Chondrocyte (in vitro differentiated cells): ENCODE measurements around the gene REC114. TPM values are rescaled to one million over a fixed set of nuclear protein-coding genes. Genes with fewer than 3 reads are reported as not detected.
"Not testable (repeated sequence)": the region's sequence is repeated elsewhere in the genome, so short reads cannot be mapped to it uniquely, and the experiment has no call there.

ENCODE experiments used
- DNase-seq: peaks from one replicate; pipeline ENCODE4 v3.0.0; 2021; ENCODE audit warnings: mixed read lengths, low spot score
- H3K27ac Mint-ChIP-seq: one replicate; pipeline ENCODE4 v1.8.0; 2021; ENCODE audit warnings: mild to moderate bottlenecking, moderate library complexity, mixed read lengths; ENCODE audit not compliant: unreplicated experiment
- H3K27me3 Mint-ChIP-seq: 2 replicates; pipeline ENCODE4 v1.8.0; 2021; ENCODE audit warnings: low read depth, mixed read lengths
- H3K36me3 Mint-ChIP-seq: 2 replicates; pipeline ENCODE4 v1.8.0; 2021; ENCODE audit warnings: low read depth, mixed read lengths
- H3K4me1 Mint-ChIP-seq: 2 replicates; pipeline ENCODE4 v1.8.0; 2021; ENCODE audit warnings: low read depth, mild to moderate bottlenecking, mixed read lengths
- H3K4me3 Mint-ChIP-seq: one replicate; pipeline ENCODE4 v1.8.0; 2021; ENCODE audit warnings: mild to moderate bottlenecking, moderate library complexity, mixed read lengths; ENCODE audit not compliant: unreplicated experiment
- H3K9me3 Mint-ChIP-seq: 2 replicates; pipeline ENCODE4 v1.8.0; 2021; ENCODE audit warnings: low read depth, mixed read lengths
- CTCF ChIP-seq: fragments of 200-600 bp; sonication (generic); IDR thresholded peaks from 2 replicates; pipeline ENCODE4 v1.5.0; 2021; ENCODE audit warnings: antibody characterized with exemption, mild to moderate bottlenecking, moderate library complexity
- total RNA-seq: library from RNA; stranded (reverse); gene quantifications from 3 replicates; pipeline ENCODE4 v1.2.1, GENCODE V29; 2021

REC114 gene
- total RNA-seq, 1 donor from 2014 or later, result not detected

- H3K4me1 Mint-ChIP-seq, result no peaks in the 10 kb centered on the region
- DNase-seq, result no peak
- no peaks in the 10 kb centered on the region for H3K9me3 Mint-ChIP-seq
- H3K36me3 Mint-ChIP-seq, result no peaks in the 10 kb centered on the region
- H3K4me3 Mint-ChIP-seq, result no peak overlapping the region
- H3K27me3 Mint-ChIP-seq, result peaks cover 42% of the 10 kb centered on the region
- no peak for TF ChIP-seq CTCF
- H3K27ac Mint-ChIP-seq, result no peak overlapping the region
These were observed 2.4 kb upstream of the REC114 start for GRCh38 chr15:73440571-73440970.

GRCh38 chr15:73442421-73442820 lies 543 bp upstream of the REC114 start:
- TF ChIP-seq CTCF, result no peak
- H3K27ac Mint-ChIP-seq, result no peak overlapping the region
- H3K27me3 Mint-ChIP-seq, result peaks cover 42% of the 10 kb centered on the region
- no peaks in the 10 kb centered on the region for H3K36me3 Mint-ChIP-seq
- H3K4me3 Mint-ChIP-seq, result no peak overlapping the region
- no peak for DNase-seq
- H3K4me1 Mint-ChIP-seq, result no peaks in the 10 kb centered on the region
- no peaks in the 10 kb centered on the region for H3K9me3 Mint-ChIP-seq

GRCh38 chr15:73447471-73447870 lies 4.5 kb downstream of the REC114 start:
- Mint-ChIP-seq H3K27me3 (peaks cover 58% of the 10 kb centered on the region), H3K9me3 (peaks cover 24% of the 10 kb centered on the region)
- H3K36me3 Mint-ChIP-seq, H3K27ac Mint-ChIP-seq, DNase-seq, H3K4me1 Mint-ChIP-seq, H3K4me3 Mint-ChIP-seq: not testable (repeated sequence)

- H3K27ac Mint-ChIP-seq, H3K4me3 Mint-ChIP-seq, H3K36me3 Mint-ChIP-seq, DNase-seq, H3K4me1 Mint-ChIP-seq: not testable (repeated sequence)
- H3K9me3 Mint-ChIP-seq, result peaks cover 25% of the 10 kb centered on the region
- peaks cover 58% of the 10 kb centered on the region for H3K27me3 Mint-ChIP-seq
These were observed 5.3 kb downstream of the REC114 start for GRCh38 chr15:73448158-73448758.

- H3K4me1 Mint-ChIP-seq, H3K36me3 Mint-ChIP-seq, DNase-seq, H3K27ac Mint-ChIP-seq, H3K4me3 Mint-ChIP-seq: not testable (repeated sequence)
- Mint-ChIP-seq H3K9me3 (peaks cover 25% of the 10 kb centered on the region), H3K27me3 (peaks cover 62% of the 10 kb centered on the region)
These were observed 7.0 kb downstream of the REC114 start for GRCh38 chr15:73449980-73450379.

- Mint-ChIP-seq H3K4me1 (no peaks in the 10 kb centered on the region), H3K4me3 (no peak overlapping the region), H3K9me3 (peaks cover 25% of the 10 kb centered on the region), H3K36me3 (no peaks in the 10 kb centered on the region), H3K27ac (no peak overlapping the region), H3K27me3 (peaks cover 67% of the 10 kb centered on the region)
- no peak for TF ChIP-seq CTCF
- no peak for DNase-seq
These were observed 11.1 kb downstream of the REC114 start for GRCh38 chr15:73454096-73454495.

GRCh38 chr15:73455876-73456275 lies 12.9 kb downstream of the REC114 start:
- Mint-ChIP-seq H3K4me3 (no peak overlapping the region), H3K27me3 (peaks cover 57% of the 10 kb centered on the region), H3K27ac (no peak overlapping the region), H3K9me3 (peaks cover 15% of the 10 kb centered on the region), H3K4me1 (no peaks in the 10 kb centered on the region), H3K36me3 (no peaks in the 10 kb centered on the region)
- no peak for TF ChIP-seq CTCF
- DNase-seq, result no peak
